Left ventricle myocardium inferior (tissue), 1 donor: ENCODE data around the gene ITGB1BP1. TPM values are rescaled to one million over a fixed set of nuclear protein-coding genes. Genes with fewer than 3 reads are reported as not detected.

ENCODE experiments used
- DNase-seq: peaks from one replicate; pipeline ENCODE4 v3.0.0-alpha.2; 2020
- H3K27ac ChIP-seq: fragments of 200-600 bp; replicated peaks from 2 replicates; pipeline ENCODE4 v1.8.0; 2021
- H3K27me3 ChIP-seq: fragments of 200-600 bp; 2 replicates; pipeline ENCODE4 v1.8.0; 2021; ENCODE audit warnings: low read depth
- H3K36me3 ChIP-seq: fragments of 200-600 bp; 2 replicates; pipeline ENCODE4 v1.8.0; 2021
- H3K4me1 ChIP-seq: fragments of 200-600 bp; 2 replicates; pipeline ENCODE4 v1.8.0; 2021
- H3K4me3 ChIP-seq: fragments of 200-600 bp; 2 replicates; pipeline ENCODE4 v1.8.0; 2021; ENCODE audit warnings: mild to moderate bottlenecking, moderate library complexity
- H3K9me3 ChIP-seq: fragments of 200-600 bp; replicated peaks from 2 replicates; pipeline ENCODE4 v1.8.0; 2021
- CTCF ChIP-seq: fragments of 200-600 bp; IDR thresholded peaks from 2 replicates; pipeline ENCODE4 v1.8.0; 2021; ENCODE audit warnings: antibody characterized with exemption, mild to moderate bottlenecking, borderline replicate concordance
- intact Hi-C: fragments of 100-400 bp; cut with micrococcal nuclease; formaldehyde crosslinking; loops from one replicate; pipeline ENCODE4 v1.11.0; 2022
- total RNA-seq: library from RNA; stranded (reverse); fragmentation: NEBNext Ultra II Directional; extraction: Animal tissue kit (Norgen Biotek cat#: 25700); gene quantifications from one replicate; pipeline ENCODE4 v1.2.1, GENCODE V29; 2021
- donor health status: DM: no; HTN: yes; CAD: no; lungs with severe emphysema.

ITGB1BP1 gene
- total RNA-seq, 1 donor from 2014 or later = 75.6 TPM

- Histone ChIP-seq H3K27ac (no peak overlapping the region), H3K27me3 (no peaks in the 10 kb centered on the region), H3K4me3 (no peak overlapping the region), H3K9me3 (no peaks in the 10 kb centered on the region), H3K4me1 (peaks cover 15% of the 10 kb centered on the region), H3K36me3 (peaks cover 67% of the 10 kb centered on the region)
- no peak for DNase-seq
- TF ChIP-seq CTCF = no peak
- intact Hi-C loops = no loop called here
Observed at GRCh38 chr2:9365498-9366019, 57.8 kb downstream of the ITGB1BP1 start.

- TF ChIP-seq CTCF = no peak
- Histone ChIP-seq H3K36me3 (peaks cover 66% of the 10 kb centered on the region), H3K9me3 (no peaks in the 10 kb centered on the region), H3K4me1 (peaks cover 15% of the 10 kb centered on the region), H3K27ac (no peak overlapping the region), H3K27me3 (no peaks in the 10 kb centered on the region), H3K4me3 (no peak overlapping the region)
- intact Hi-C loops = no loop called here
- DNase-seq = no peak
Observed at GRCh38 chr2:9364791-9365497, 58.4 kb downstream of the ITGB1BP1 start.

- no peak overlapping the region for H3K27ac ChIP-seq
- H3K4me1 ChIP-seq = peaks cover 15% of the 10 kb centered on the region
- no peaks in the 10 kb centered on the region for H3K9me3 ChIP-seq
- no peak for DNase-seq
- no peak overlapping the region for H3K4me3 ChIP-seq
- H3K36me3 ChIP-seq = peaks cover 68% of the 10 kb centered on the region
- intact Hi-C loops = no loop called here
- TF ChIP-seq CTCF = no peak
- H3K27me3 ChIP-seq = no peaks in the 10 kb centered on the region
Observed at GRCh38 chr2:9364373-9364772, 59.0 kb downstream of the ITGB1BP1 start.

- no peak for TF ChIP-seq CTCF
- no peak overlapping the region for H3K27ac ChIP-seq
- H3K27me3 ChIP-seq = no peaks in the 10 kb centered on the region
- DNase-seq = no peak
- no peak overlapping the region for H3K4me3 ChIP-seq
- intact Hi-C loops = no loop called here
- no peaks in the 10 kb centered on the region for H3K9me3 ChIP-seq
- peaks cover 67% of the 10 kb centered on the region for H3K36me3 ChIP-seq
- H3K4me1 ChIP-seq = peaks cover 11% of the 10 kb centered on the region
Observed at GRCh38 chr2:9360701-9361100, 62.6 kb downstream of the ITGB1BP1 start.

- intact Hi-C loops = no loop called here
- H3K4me3 ChIP-seq = no peak overlapping the region
- no peak for TF ChIP-seq CTCF
- H3K36me3 ChIP-seq = peaks cover 67% of the 10 kb centered on the region
- no peak overlapping the region for H3K27ac ChIP-seq
- no peaks in the 10 kb centered on the region for H3K27me3 ChIP-seq
- DNase-seq = no peak
- no peaks in the 10 kb centered on the region for H3K9me3 ChIP-seq
- H3K4me1 ChIP-seq = peaks cover 5% of the 10 kb centered on the region
Observed at GRCh38 chr2:9360110-9360509, 63.2 kb downstream of the ITGB1BP1 start.
